Mesendoderm (in vitro differentiated cells): ENCODE data around the gene ROBO2.

Source experiments
- DNase-seq: peaks from one replicate; pipeline ENCODE4 v3.0.0; 2013
- H2AK5ac ChIP-seq: 2 replicates; pipeline ENCODE4 v1.6.1; 2013; ENCODE audit warnings: low read length, inconsistent platforms
- H2BK120ac ChIP-seq: 2 replicates; pipeline ENCODE4 v1.6.1; 2013; ENCODE audit warnings: low read depth, mild to moderate bottlenecking, low read length, moderate library complexity, mixed read lengths
- H2BK15ac ChIP-seq: replicated peaks from 2 replicates; pipeline ENCODE4 v1.6.1; 2013; ENCODE audit warnings: low read depth, mild to moderate bottlenecking, moderate library complexity
- H2BK5ac ChIP-seq: 2 replicates; pipeline ENCODE4 v1.6.1; 2013; ENCODE audit warnings: low read length, inconsistent platforms
- H3K18ac ChIP-seq: 2 replicates; pipeline ENCODE4 v1.6.1; 2013; ENCODE audit warnings: mild to moderate bottlenecking, low read length, mixed read lengths
- H3K23ac ChIP-seq: one replicate; pipeline ENCODE4 v1.6.1; 2013; ENCODE audit warnings: low read length
- H3K27ac ChIP-seq: 2 replicates; pipeline ENCODE4 v1.5.1; 2013; ENCODE audit warnings: low read depth, mild to moderate bottlenecking, inconsistent platforms, low read length, moderate library complexity
- H3K27me3 ChIP-seq: 2 replicates; pipeline ENCODE4 v1.6.1; 2013; ENCODE audit warnings: low read length, control low read depth, mild to moderate bottlenecking, inconsistent platforms; ENCODE audit not compliant: insufficient read depth, poor library complexity
- H3K36me3 ChIP-seq: 2 replicates; pipeline ENCODE4 v1.6.1; 2013; ENCODE audit warnings: low read length, inconsistent platforms; ENCODE audit not compliant: control insufficient read depth, insufficient read depth
- H3K4ac ChIP-seq: one replicate; pipeline ENCODE4 v1.6.1; 2013; ENCODE audit warnings: low read depth, mild to moderate bottlenecking, low read length, moderate library complexity
- H3K4me1 ChIP-seq: 2 replicates; pipeline ENCODE4 v1.6.1; 2013; ENCODE audit warnings: low read depth, low read length, inconsistent platforms; ENCODE audit not compliant: control insufficient read depth
- H3K4me2 ChIP-seq: 2 replicates; pipeline ENCODE4 v1.6.1; 2013; ENCODE audit warnings: low read length
- H3K4me3 ChIP-seq: 2 replicates; pipeline ENCODE4 v1.5.1; 2013; ENCODE audit warnings: mild to moderate bottlenecking, low read length
- H3K56ac ChIP-seq: one replicate; pipeline ENCODE4 v1.6.1; 2013; ENCODE audit warnings: low read length
- H3K79me1 ChIP-seq: 2 replicates; pipeline ENCODE4 v1.6.1; 2013; ENCODE audit warnings: low read length, inconsistent platforms
- H3K79me2 ChIP-seq: 2 replicates; pipeline ENCODE4 v1.6.1; 2013; ENCODE audit warnings: mild to moderate bottlenecking, low read length; ENCODE audit not compliant: control insufficient read depth, insufficient read depth
- H3K9ac ChIP-seq: 2 replicates; pipeline ENCODE4 v1.6.1; 2013; ENCODE audit warnings: low read length, inconsistent platforms
- H4K5ac ChIP-seq: one replicate; pipeline ENCODE4 v1.6.1; 2013; ENCODE audit warnings: low read length
- H4K8ac ChIP-seq: one replicate; pipeline ENCODE4 v1.6.1; 2013; ENCODE audit warnings: low read depth, mild to moderate bottlenecking, control low read depth, low read length, moderate library complexity
- WGBS: extraction: QIAGEN DNeasy Blood & Tissue Kit; methylation state at CpG from one replicate; pipeline ENCODE4 v1.1.7; 2013; ENCODE audit warnings: low lambda C conversion rate, missing lambda C conversion rate; ENCODE audit not compliant: insufficient coverage; ENCODE audit errors: extremely low coverage; 5-methylcytosine and 5-hydroxymethylcytosine counted together

ROBO2 gene

DNA sequence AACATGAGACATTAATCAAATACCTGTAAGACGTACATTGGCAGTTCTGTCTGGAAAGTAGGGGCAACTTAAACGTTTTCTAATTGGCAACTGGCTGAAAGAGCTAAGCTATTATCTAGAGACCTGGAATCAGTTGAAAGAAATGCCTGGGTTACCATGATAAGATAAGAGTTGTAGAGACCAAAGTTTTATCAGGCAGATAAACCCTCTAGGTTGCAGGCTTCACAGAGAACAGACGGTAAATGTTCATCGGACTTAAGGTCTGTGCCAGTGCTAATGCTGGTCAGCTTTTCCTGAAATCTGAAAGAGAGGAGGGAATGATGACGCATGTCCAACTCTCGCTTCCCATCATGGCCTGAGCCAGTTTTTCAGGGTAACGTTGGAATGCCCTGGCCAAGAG, 196.2 kb downstream of the ROBO2 start:
- Histone ChIP-seq H3K79me2 (no peaks in the 10 kb centered on the region), H3K36me3 (no peaks in the 10 kb centered on the region), H3K4me1 (no peaks in the 10 kb centered on the region), H4K5ac (no peak overlapping the region), H3K56ac (no peak overlapping the region), H2BK15ac (no peak overlapping the region), H3K27me3 (no peaks in the 10 kb centered on the region), H2BK120ac (no peak overlapping the region), H3K9ac (no peak overlapping the region), H3K79me1 (no peaks in the 10 kb centered on the region), H3K4me3 (no peak overlapping the region), H3K27ac (no peak overlapping the region), H3K23ac (no peak overlapping the region), H3K4ac (no peak overlapping the region), H2BK5ac (no peak overlapping the region), H4K8ac (no peak overlapping the region), H2AK5ac (no peak overlapping the region), H3K4me2 (no peak overlapping the region), H3K18ac (no peak overlapping the region)
- DNase-seq = peak; percentile 83
- WGBS = no CpG with 5 or more reads among the region's 7 CpGs

GRCh38 chr3:77240072-77240650, 200.3 kb downstream of the ROBO2 start:
- Histone ChIP-seq H3K79me1 (no peaks in the 10 kb centered on the region), H3K4me1 (no peaks in the 10 kb centered on the region), H3K4ac (no peak overlapping the region)

GRCh38 chr3:77242371-77242770, 202.5 kb downstream of the ROBO2 start:
- H3K27ac ChIP-seq = no peak overlapping the region

More at GRCh38 chr3:77240072-77240650, 200.3 kb downstream of the ROBO2 start:
- no peak overlapping the region for H2BK120ac ChIP-seq
- no peak overlapping the region for H2BK5ac ChIP-seq
- no peak overlapping the region for H4K8ac ChIP-seq
- DNase-seq = no peak
- no peak overlapping the region for H2AK5ac ChIP-seq
- no CpG with 5 or more reads among the region's 40 CpGs for WGBS
- H4K5ac ChIP-seq = no peak overlapping the region
- H3K36me3 ChIP-seq = no peaks in the 10 kb centered on the region
- H3K18ac ChIP-seq = no peak overlapping the region
- H3K9ac ChIP-seq = no peak overlapping the region
- H3K27ac ChIP-seq = no peak overlapping the region
- H3K4me3 ChIP-seq = no peak overlapping the region
- no peaks in the 10 kb centered on the region for H3K79me2 ChIP-seq
- no peak overlapping the region for H3K4me2 ChIP-seq
- H3K27me3 ChIP-seq = no peaks in the 10 kb centered on the region
- H3K23ac ChIP-seq = no peak overlapping the region
- no peak overlapping the region for H2BK15ac ChIP-seq
- no peak overlapping the region for H3K56ac ChIP-seq

DNA sequence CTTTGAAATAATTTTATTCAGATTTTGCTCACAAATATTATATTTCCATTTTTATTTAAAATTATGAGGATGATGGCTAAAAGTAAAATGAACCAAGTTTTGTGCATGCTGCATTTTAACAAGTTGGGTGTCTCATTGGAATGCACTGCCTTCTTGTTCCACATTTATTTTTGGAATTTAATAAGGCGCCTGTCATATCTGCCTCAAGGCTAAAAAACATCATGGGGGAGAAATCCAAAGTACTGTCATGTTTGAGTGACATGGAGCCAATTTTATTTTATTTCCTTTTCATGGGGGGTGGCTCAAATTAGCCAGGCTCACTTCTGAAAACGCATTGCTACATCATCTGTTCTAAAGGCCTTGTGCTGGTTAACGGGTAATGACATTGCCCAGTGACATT, 205.1 kb downstream of the ROBO2 start:
- H3K36me3 ChIP-seq = no peaks in the 10 kb centered on the region
- no peak overlapping the region for H2BK120ac ChIP-seq
- no peak overlapping the region for H3K9ac ChIP-seq
- no peak overlapping the region for H3K4me2 ChIP-seq
- H4K5ac ChIP-seq = no peak overlapping the region
- H2AK5ac ChIP-seq = no peak overlapping the region
- H2BK5ac ChIP-seq = no peak overlapping the region
- DNase-seq = no peak
- no peaks in the 10 kb centered on the region for H3K79me1 ChIP-seq
- H3K4me3 ChIP-seq = no peak overlapping the region
- no peak overlapping the region for H3K18ac ChIP-seq
- no CpG with 5 or more reads among the region's 3 CpGs for WGBS
- H3K27ac ChIP-seq = no peak overlapping the region
- H3K79me2 ChIP-seq = no peaks in the 10 kb centered on the region
- no peak overlapping the region for H2BK15ac ChIP-seq
- no peak overlapping the region for H3K4ac ChIP-seq
- no peak overlapping the region for H3K56ac ChIP-seq
- H4K8ac ChIP-seq = no peak overlapping the region
- no peaks in the 10 kb centered on the region for H3K4me1 ChIP-seq
- H3K27me3 ChIP-seq = no peaks in the 10 kb centered on the region
- no peak overlapping the region for H3K23ac ChIP-seq

More at GRCh38 chr3:77242371-77242770, 202.5 kb downstream of the ROBO2 start:
- H3K23ac ChIP-seq = no peak overlapping the region
- H3K4me3 ChIP-seq = no peak overlapping the region
- H4K5ac ChIP-seq = no peak overlapping the region
- no peak for DNase-seq
- no peaks in the 10 kb centered on the region for H3K4me1 ChIP-seq
- H3K36me3 ChIP-seq = no peaks in the 10 kb centered on the region
- no peaks in the 10 kb centered on the region for H3K27me3 ChIP-seq
- no peak overlapping the region for H2BK120ac ChIP-seq
- no peak overlapping the region for H4K8ac ChIP-seq
- no peak overlapping the region for H3K4ac ChIP-seq
- WGBS = no CpG with 5 or more reads among the region's 2 CpGs
- no peaks in the 10 kb centered on the region for H3K79me2 ChIP-seq
- no peak overlapping the region for H2AK5ac ChIP-seq
- H3K18ac ChIP-seq = no peak overlapping the region
- H2BK15ac ChIP-seq = no peak overlapping the region
- H3K4me2 ChIP-seq = no peak overlapping the region
- no peak overlapping the region for H3K56ac ChIP-seq
- H3K79me1 ChIP-seq = no peaks in the 10 kb centered on the region
- H2BK5ac ChIP-seq = no peak overlapping the region
- no peak overlapping the region for H3K9ac ChIP-seq

DNA sequence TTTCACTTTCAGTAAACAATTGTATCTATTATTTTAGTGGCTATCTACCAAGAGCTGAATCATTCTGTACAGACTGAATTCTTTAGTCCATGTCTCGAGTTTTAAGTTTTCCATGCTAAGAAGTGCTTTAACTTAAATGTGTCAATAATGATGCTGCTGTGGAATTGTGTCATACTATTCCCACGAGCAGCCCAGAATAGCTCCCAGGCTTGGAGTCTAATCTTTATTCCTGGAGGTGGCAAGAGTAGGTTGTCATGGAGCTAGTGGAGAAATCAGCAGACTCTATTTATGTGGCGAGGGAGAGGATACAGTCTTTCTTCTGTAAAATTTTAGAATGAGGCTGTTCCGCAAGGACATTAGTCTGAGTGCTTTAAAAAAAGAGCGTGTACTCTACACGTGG, 207.2 kb downstream of the ROBO2 start:
- Histone ChIP-seq H2BK120ac (no peak overlapping the region), H2BK5ac (no peak overlapping the region), H3K36me3 (no peaks in the 10 kb centered on the region), H2BK15ac (no peak overlapping the region), H3K18ac (no peak overlapping the region), H3K23ac (no peak overlapping the region), H3K27ac (no peak overlapping the region), H3K4ac (no peak overlapping the region), H3K79me1 (no peaks in the 10 kb centered on the region), H4K5ac (no peak overlapping the region), H3K79me2 (no peaks in the 10 kb centered on the region), H3K56ac (no peak overlapping the region), H3K4me1 (no peaks in the 10 kb centered on the region), H2AK5ac (no peak overlapping the region), H4K8ac (no peak overlapping the region), H3K4me2 (no peak overlapping the region), H3K4me3 (no peak overlapping the region), H3K9ac (no peak overlapping the region), H3K27me3 (no peaks in the 10 kb centered on the region)
- no CpG with 5 or more reads among the region's 6 CpGs for WGBS
- DNase-seq = no peak

DNA sequence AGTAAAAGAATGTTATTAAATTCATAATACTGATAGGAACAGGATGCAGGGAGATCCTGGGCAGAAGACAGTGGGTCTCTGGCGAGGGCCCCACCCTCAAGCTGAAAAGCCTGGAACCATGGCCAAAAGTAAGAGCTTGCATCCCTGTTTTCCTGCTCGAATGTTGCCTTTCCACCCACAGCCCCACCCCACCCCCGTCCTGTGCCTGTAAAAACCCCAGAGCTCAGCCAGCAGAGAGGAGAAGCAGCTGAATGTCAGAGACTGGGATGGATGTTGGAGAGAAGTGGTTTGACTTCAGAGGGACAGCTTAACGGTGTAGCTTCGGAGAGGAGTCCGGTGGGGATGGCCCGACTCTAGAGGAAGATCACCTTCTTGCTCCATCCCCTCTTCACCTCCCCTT, 207.9 kb downstream of the ROBO2 start:
- no CpG with 5 or more reads among the region's 7 CpGs for WGBS
- H3K27ac ChIP-seq = no peak overlapping the region
- H4K8ac ChIP-seq = no peak overlapping the region
- no peaks in the 10 kb centered on the region for H3K27me3 ChIP-seq
- H3K23ac ChIP-seq = no peak overlapping the region
- H3K4me1 ChIP-seq = no peaks in the 10 kb centered on the region
- H2BK5ac ChIP-seq = no peak overlapping the region
- no peaks in the 10 kb centered on the region for H3K36me3 ChIP-seq
- H3K4me2 ChIP-seq = no peak overlapping the region
- no peaks in the 10 kb centered on the region for H3K79me1 ChIP-seq
- no peak overlapping the region for H4K5ac ChIP-seq
- H3K79me2 ChIP-seq = no peaks in the 10 kb centered on the region
- no peak overlapping the region for H3K56ac ChIP-seq
- no peak overlapping the region for H3K9ac ChIP-seq
- H2BK120ac ChIP-seq = no peak overlapping the region
- no peak overlapping the region for H3K4ac ChIP-seq
- no peak overlapping the region for H2BK15ac ChIP-seq
- H2AK5ac ChIP-seq = no peak overlapping the region
- no peak for DNase-seq
- H3K18ac ChIP-seq = no peak overlapping the region
- no peak overlapping the region for H3K4me3 ChIP-seq
